HK-2 (cell line): ENCODE results near the gene YBX3.
A peak's percentile ranks its signal among the peaks of the same experiment; 100 is the strongest.

Experiments used
- DNase-seq: peaks from one replicate; pipeline ENCODE4 v3.0.0-alpha.2; 2018; ENCODE audit not compliant: unreplicated experiment

Gene YBX3

GRCh38 chr12:10721651-10722501, 1.2 kb downstream of the YBX3 start:
- DNase-seq = peak; percentile 87

DNA sequence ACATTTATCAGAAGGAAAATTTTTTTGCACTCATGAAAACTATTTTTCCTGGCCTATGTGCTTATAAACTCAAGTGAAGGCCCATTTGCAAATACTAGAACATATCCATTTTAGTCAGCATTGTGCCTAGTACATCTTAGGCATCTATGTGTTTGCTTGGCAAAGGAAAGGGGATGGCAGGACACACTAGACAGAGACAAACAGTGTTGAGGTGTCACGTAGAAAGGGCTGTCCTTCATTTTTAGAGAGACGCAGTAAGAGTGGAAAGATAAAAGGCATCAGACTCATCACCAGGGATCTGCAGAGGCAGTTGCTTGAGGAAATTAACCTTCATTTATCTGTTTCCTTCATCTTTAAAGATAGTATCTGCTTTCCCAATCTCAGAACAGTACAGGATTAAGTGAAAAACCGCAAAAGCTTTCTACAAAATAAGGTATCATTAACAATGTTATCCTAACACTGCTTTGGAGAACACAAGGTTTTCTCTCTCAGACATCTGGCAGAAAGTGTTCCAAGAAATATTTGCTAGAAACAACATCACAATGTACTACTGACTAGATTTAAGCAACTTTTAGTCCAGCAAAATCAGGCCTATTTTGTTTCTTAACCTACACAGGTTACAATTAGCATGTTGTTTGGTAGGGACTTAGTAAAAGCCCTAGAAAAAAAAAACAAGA, 2.0 kb downstream of the YBX3 start:
- DNase-seq = no peak

DNA sequence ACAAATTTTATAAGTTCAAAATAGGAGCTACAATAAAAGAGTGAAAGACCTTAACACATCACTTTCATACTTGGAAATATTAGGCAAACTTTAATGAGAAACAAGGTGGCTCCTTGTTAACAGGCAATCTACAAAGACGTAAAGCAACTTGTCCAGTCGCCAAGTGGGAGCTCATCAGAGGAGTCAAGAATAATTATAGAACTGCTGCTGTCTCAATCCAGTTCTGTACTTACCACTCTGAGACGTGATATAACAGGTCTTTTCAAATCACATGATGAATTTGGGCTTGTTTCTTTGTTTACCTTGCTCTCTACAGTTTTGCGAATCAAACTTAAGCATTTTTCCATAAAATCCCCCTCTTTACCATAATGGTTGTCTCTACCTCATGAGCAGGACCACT, 3.6 kb downstream of the YBX3 start:
- DNase-seq = no peak

DNA sequence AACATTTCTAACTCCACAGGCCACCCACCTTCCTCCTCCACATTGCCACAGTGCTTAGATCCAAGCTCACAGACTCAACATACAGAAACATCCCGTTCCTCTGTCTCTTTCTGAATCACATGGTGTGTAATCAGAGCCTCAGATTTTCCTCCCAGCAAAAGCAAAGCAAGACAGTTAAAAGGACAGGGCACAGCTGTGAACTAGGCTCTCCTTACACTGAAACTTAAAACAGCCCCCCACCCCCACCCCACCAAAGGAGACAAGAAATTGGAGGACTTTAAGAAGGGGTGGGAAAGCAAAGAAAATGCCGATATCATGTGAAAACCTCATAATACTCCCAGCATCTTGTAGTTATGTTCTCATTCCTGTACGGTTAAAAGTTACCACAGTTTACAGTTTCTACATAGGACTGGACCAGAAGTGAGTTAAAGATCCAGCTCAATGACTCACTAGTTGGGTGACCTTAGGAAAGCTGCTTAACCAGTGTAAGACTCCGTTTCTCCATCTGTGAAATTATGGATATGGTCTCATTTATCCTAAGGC, 4.8 kb downstream of the YBX3 start:
- peak; percentile 4 for DNase-seq

GRCh38 chr12:10717410-10717809, 5.7 kb downstream of the YBX3 start:
- DNase-seq = no peak

DNA sequence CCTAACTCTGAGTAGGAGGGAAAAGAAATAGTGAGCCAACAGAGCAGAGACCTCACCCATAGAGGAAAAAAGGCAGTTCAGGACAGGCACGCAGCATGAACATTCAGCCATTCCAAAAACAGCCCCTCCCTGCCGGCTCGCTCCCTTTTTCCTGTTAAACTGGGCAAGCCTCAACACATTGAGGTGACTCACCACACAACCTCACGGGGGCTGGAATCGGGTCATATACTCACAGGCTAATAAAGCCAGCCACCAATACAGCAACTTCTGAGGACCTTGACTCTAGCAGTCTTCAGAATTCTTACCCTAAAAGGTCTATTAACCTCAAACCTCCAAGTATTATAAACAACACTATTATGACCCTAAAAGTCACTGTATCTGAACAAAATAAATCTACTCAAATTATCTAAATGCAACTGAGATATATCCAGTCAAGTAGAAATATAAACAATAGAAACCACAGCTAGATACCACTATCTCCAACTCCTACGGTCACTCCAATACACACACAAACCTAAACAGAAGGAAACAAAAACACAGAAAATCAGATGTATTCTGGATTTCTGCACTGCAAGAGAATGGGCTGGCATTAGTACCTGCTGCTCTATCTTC, 6.3 kb downstream of the YBX3 start:
- DNase-seq = peak; percentile 54

DNA sequence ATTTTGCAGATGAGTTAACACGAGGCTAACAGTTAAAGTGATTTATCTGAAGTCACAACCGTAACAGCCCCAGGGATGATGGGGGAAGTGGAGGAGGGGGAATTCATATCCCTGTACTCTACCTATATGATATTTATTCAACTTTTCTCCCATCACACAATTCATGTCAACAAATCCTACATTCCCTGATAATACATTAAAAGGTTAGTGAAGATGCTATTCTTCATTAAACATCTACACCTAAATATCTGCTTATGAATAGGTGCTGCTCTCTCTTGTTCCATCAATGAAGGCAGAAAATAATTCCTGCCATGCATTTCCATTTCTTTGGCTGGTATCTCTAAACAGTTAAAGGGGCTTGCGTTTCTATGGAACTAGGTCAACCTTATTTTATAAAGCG, 6.8 kb downstream of the YBX3 start:
- DNase-seq = no peak

DNA sequence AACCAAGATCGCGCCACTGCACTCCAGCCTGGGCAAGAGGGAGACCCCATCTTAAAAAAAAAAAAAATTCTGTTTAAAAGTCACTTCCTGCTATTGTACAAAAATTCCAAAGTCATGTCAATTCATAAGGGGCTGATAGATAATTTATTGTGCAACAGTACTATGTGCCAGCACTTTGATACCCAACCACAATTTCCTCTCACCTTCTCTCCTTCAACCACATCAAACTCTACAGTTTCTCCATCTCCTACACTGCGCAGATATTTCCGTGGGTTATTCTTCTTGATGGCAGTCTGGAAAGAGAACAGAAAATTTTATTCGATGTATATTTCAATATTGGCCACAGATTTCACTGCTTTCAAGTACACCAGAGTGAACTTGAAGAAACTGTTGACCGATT, 7.6 kb downstream of the YBX3 start:
- no peak for DNase-seq

DNA sequence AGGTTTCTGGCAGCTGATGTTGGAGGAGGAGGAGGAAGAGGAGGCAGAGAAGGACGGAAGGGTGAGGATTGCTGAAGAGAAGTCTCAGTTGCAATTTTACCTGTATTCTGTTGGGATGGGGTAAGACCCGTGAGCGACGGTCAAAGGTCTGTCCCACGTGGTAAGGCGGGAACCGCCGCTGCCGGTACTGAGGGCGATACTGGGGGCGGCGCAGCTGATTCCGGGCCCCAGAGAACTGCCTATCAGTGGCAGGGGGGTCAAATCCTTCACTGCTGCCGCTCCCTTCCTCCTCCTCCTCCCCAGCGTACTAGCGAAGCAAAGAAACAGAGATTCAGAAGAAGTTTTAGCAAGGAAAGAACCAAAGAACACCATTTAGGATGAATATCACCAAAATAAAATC, 13.3 kb downstream of the YBX3 start:
- no peak for DNase-seq

DNA sequence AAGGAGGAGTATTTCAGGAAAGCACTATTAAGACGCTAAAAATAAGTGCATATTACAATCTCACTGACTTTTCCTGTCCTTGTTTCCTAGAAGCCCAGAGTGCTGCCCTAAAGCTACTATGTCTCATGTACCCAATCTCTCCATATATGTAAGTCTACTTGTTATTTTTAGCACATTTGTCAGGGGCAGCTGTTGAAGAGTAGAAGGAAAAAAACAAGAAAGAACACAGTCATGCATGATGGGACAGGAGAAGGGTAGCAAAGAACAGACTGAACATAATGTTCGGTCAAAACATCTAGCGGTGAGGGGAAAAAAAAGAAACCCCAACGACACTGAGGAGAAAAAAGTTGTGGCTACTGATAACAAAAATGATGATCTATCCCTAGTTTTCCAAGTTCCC, 14.3 kb downstream of the YBX3 start:
- no peak for DNase-seq

DNA sequence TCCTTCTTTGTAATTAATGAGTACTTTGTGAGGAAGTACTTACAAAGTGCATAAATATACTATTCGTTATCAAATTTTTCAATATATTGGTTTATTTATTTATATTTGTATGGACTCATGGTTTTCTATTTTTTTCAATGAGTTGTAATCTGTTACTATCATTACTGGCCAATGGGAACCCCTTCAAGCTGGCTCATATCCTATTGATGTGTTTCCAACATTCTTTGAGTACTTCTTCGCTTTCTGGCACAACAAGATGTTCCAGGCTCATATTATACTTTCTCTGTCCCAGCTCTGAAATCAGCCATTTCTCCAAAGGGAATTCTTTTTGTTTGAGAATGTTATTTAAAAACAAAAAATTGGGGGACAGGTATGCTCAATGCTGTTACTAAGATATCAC, 17.5 kb downstream of the YBX3 start:
- DNase-seq = no peak

DNA sequence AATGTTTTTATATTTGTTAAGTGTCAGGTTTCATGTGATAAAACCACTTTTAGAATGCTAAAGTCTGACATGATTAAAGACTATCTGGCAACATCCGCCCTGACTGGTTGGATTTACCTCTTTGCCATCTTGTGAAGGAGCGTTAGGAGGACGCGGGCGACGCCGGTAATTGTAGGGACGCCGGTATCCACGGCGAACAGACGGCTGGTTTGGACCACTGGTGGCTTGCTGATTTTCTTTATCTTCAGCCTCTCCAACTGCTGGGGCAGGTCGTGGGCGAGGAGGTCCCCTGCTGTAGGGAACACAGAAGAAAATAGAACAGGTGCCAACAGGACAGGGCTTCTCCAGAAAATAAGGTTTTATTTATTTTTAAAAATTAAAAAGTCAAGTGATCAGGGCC, 21.3 kb downstream of the YBX3 start:
- no peak for DNase-seq

- DNase-seq = no peak
Measured at GRCh38 chr12:10701131-10701681, 21.9 kb downstream of the YBX3 start.

DNA sequence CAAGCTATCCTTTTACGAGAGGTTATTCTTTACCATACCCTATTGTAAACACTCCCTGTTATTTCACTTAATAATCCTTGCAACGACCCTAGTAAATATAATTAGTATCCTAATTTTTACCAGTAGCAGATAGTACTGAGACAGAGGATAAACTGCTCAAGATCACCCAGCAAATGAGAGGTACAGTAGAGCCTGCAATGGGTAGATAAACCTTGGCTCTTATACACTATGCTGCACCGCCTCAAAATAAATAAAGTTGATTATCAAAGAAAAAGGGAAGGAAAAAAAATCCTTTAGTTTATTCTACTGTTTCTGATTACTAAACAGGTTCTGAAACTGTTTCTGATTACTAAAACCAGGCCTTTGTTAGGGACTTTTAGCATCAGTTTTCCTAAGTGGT, 22.5 kb downstream of the YBX3 start:
- no peak for DNase-seq

GRCh38 chr12:10697862-10698261, 25.3 kb downstream of the YBX3 start:
- no peak for DNase-seq

DNA sequence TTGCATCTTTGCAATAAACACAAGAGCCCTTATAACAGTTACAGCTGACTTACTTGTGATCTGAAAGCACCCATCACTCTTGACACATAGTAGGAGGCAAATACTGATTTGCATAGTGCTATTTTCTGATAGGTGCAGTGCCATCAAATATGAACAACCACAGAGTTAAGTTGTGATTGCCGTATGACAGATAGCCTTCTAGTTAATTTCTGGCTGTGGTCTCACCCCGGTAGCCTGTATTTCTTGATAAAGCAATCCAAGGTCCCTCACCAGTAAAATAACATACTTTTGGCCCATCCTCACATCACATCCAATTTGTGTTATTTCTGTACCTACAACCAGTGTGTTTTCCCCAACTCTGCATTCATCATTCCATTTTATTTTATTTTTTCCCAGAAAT, 26.0 kb downstream of the YBX3 start:
- DNase-seq = no peak

GRCh38 chr12:10690906-10691305, 32.2 kb downstream of the YBX3 start:
- no peak for DNase-seq

DNA sequence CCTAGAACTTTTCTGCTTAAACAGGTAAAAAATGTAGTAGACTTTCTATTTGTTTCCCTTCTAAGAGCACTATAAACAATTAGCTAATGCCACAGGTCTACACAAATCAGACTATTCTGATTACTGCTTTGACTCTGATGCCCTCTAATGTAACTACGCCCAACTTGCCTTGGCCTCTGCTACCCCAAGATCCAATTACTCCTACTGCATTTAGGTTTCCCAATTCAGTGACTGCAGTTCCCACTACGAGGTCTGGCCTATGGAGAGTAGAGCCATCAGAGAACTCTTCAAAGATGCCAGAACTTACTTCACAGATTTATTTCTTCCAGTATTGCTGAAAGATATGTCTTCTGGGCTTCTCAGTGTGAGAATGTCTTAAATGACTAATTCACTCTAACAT, 34.0 kb downstream of the YBX3 start:
- DNase-seq = no peak

GRCh38 chr12:10688042-10688441, 35.1 kb downstream of the YBX3 start:
- no peak for DNase-seq

DNA sequence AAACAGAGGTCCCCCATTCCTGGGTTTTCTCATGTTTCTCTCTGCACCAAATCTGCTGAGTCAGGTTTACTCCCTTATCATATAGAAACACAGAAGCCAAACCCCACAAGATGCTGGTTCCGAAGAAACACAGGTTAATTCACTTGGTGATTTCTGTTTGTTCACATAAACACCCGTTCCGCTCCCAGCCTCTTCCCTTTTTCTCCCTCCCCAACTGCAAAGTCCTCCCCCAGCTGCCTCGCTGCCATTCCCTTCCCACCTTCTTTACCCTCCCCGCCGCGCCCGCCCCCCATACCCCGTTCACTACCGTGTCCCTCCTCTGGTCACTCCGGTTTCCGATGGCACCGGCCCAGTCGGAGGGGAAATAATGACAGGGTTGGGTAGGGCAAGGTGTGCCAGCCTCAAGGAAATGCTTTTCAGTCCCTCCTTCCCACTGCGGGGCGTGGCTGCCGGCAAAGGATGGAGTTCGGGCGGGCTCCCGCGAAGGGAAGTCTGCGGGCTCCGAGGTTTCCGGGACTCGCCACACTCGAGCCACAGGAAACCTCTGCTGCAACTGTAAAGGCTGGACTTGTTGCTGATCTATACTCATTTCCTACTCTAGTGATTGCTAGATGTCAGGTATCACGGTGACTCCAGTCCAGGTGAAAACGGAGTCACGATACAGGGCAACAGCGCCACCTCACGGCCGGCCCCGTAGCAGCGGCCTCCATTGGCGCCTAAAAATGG, 49.3 kb downstream of the YBX3 start, which contains the start of gene STYK1:
STYK1 (minus strand) TSS at position 394 of the 726 bp plus-strand sequence. CDS start 39,434 bp downstream, outside the sequence.
- peak; percentile 80 for DNase-seq

- DNase-seq = no peak
Measured at GRCh38 chr12:10672231-10672868, 50.8 kb downstream of the YBX3 start.
